SKM-1 (cell line): ENCODE results near the gene MKLN1.
"Not testable (repeated sequence)": the region's sequence is repeated elsewhere in the genome, so short reads cannot be mapped to it uniquely, and the experiment has no call there.

Experiments
- DNase-seq: peaks from one replicate; lab custom pipeline; 2025; ENCODE audit not compliant: unreplicated experiment; lab: John Stamatoyannopoulos, UW

Gene MKLN1

GRCh38 chr7:131327626-131328376 is at the start of gene MKLN1:
Gene MKLN1 (plus strand): TSS chr7:131327876. CDS start chr7:131327900, 24 bp downstream.
- peak; percentile 74 for DNase-seq

- no peak for DNase-seq
Measured at GRCh38 chr7:131279044-131279443, 48.6 kb upstream of the MKLN1 start.

GRCh38 chr7:131281266-131282048 is 46.2 kb upstream of the MKLN1 start:
- DNase-seq, result no peak

- no peak for DNase-seq
Measured at GRCh38 chr7:131284702-131285419, 42.8 kb upstream of the MKLN1 start.

- DNase-seq, result no peak
Measured at GRCh38 chr7:131285556-131285955, 42.1 kb upstream of the MKLN1 start.

GRCh38 chr7:131288450-131288849 is 39.2 kb upstream of the MKLN1 start:
- no peak for DNase-seq

GRCh38 chr7:131289051-131289450 is 38.6 kb upstream of the MKLN1 start:
- no peak for DNase-seq

GRCh38 chr7:131292141-131292905 is 35.4 kb upstream of the MKLN1 start:
- DNase-seq, result no peak

GRCh38 chr7:131293018-131293417 is 34.7 kb upstream of the MKLN1 start:
- no peak for DNase-seq

GRCh38 chr7:131294553-131294952 is 33.1 kb upstream of the MKLN1 start:
- no peak for DNase-seq

GRCh38 chr7:131298608-131298992 is 29.1 kb upstream of the MKLN1 start:
- DNase-seq, result no peak

GRCh38 chr7:131299074-131299473 is 28.6 kb upstream of the MKLN1 start:
- DNase-seq, result no peak

- no peak for DNase-seq
Measured at GRCh38 chr7:131300078-131300477, 27.6 kb upstream of the MKLN1 start.

- DNase-seq, result no peak
Measured at GRCh38 chr7:131300572-131301466, 26.9 kb upstream of the MKLN1 start.

GRCh38 chr7:131302446-131302845 is 25.2 kb upstream of the MKLN1 start:
- DNase-seq, result no peak

- no peak for DNase-seq
Measured at GRCh38 chr7:131302876-131303707, 24.6 kb upstream of the MKLN1 start.

GRCh38 chr7:131305152-131305551 is 22.5 kb upstream of the MKLN1 start:
- DNase-seq, result no peak

GRCh38 chr7:131306041-131306440 is 21.6 kb upstream of the MKLN1 start:
- not testable (repeated sequence) for DNase-seq

GRCh38 chr7:131306777-131307176 is 20.9 kb upstream of the MKLN1 start:
- no peak for DNase-seq
